Aorta (tissue), 5 donors: Measurements from ENCODE around the gene KRTAP4-8. TPM values are rescaled to one million over a fixed set of nuclear protein-coding genes. Genes with fewer than 3 reads are reported as not detected.

ENCODE experiments used
- ATAC-seq: fragments of 200-7000 bp; cut with Tn5 transposase; one replicate; pipeline ENCODE4 v1.9.1; 2022; ENCODE audit warnings: moderate library complexity; ENCODE audit not compliant: low FRiP score
- DNase-seq, 2 donors: peaks; one replicate each; pipeline ENCODE4 v3.0.0-alpha.2; 2020
- H3K27ac ChIP-seq, 2 donors: one replicate each; pipeline ENCODE4 v1.5.1; 2013; ENCODE audit warnings: low read length in 2 of 2, mild to moderate bottlenecking in 2 of 2, moderate library complexity in 2 of 2, control low read depth in 1 of 2, inconsistent platforms in 1 of 2, low read depth in 1 of 2
- H3K27me3 ChIP-seq, 2 donors: one replicate each; pipeline ENCODE4 v1.6.1; 2013; ENCODE audit warnings: control low read depth in 1 of 2, low read length in 1 of 2, mild to moderate bottlenecking in 1 of 2, moderate library complexity in 1 of 2; ENCODE audit not compliant: insufficient read depth in 2 of 2, control insufficient read depth in 1 of 2
- H3K36me3 ChIP-seq, 2 donors: one replicate each; pipeline ENCODE4 v1.6.1; 2013; ENCODE audit warnings: control low read depth in 1 of 2, low read length in 1 of 2, mild to moderate bottlenecking in 1 of 2; ENCODE audit not compliant: insufficient read depth in 2 of 2, control insufficient read depth in 1 of 2
- H3K4me1 ChIP-seq, 2 donors: one replicate each; pipeline ENCODE4 v1.6.1; 2013; ENCODE audit warnings: low read length in 2 of 2, control low read depth in 1 of 2, mild to moderate bottlenecking in 1 of 2, moderate library complexity in 1 of 2; ENCODE audit not compliant: insufficient read depth in 2 of 2, control insufficient read depth in 1 of 2
- H3K4me3 ChIP-seq, 2 donors: one replicate each; pipeline ENCODE4 v1.5.1; 2013; ENCODE audit warnings: low read length in 2 of 2, control low read depth in 1 of 2, mild to moderate bottlenecking in 1 of 2
- H3K9me3 ChIP-seq: one replicate; pipeline ENCODE4 v1.6.1; 2013; ENCODE audit warnings: mild to moderate bottlenecking, low read length; ENCODE audit not compliant: control insufficient read depth
- WGBS, 2 donors: extraction: QIAGEN DNeasy Blood & Tissue Kit; methylation state at CpG; one replicate each; pipeline ENCODE4 v1.1.7; 2013; 5-methylcytosine and 5-hydroxymethylcytosine counted together
- intact Hi-C, 2 donors: fragments of 100-400 bp; cut with DNase I; formaldehyde crosslinking; loops; one replicate each; pipeline versions ENCODE4 v1.14.2 to v1.15.0; 2022
- polyA plus RNA-seq, 2 donors: library from polyadenylated mRNA; stranded (reverse); fragments of 200-250 nt; gene quantifications; one replicate each; pipeline ENCODE4 v1.2.3, GENCODE V29; 2013
- total RNA-seq, 2 donors: library from RNA; stranded (reverse); fragmentation: NEBNext Ultra II Directional; extraction: Animal tissue kit (Norgen Biotek cat#: 25700); gene quantifications; one replicate each; pipeline ENCODE4 v1.2.1, GENCODE V29; 2021
- donor health status: healthy with polysubstance abuse.
- donor health status: Bipolar disorder and iron deficiency.
- donor health status: DM: no; HTN: no; CAD: no.
- donor health status: DM: no; HTN: no; CAD: no.
- donor health status: DM: yes; HTN: yes; CAD: no.

The KRTAP4-8 gene
- total and polyA plus RNA-seq, 4 donors: not detected

DNA sequence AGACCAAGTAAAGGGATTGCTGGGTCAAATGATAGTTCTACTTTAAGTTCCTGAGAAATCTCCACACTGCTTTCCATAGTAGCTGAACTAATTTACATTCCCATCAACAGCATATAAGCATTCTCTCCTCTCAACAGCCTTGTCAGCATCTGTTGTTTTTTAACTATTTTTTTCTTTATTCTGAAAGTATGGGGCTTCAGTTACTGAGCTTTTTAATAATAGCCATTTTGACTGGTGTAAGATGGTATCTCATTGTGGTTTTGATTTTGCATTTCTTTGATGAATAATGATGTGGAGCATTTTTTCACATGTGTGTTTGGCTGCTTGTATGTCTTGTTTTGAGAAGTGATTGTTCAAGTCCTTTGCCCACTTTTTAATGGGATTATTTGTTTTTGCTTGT lies 45.4 kb downstream of the KRTAP4-8 start:
- no peak overlapping the region for H3K27ac ChIP-seq
- no peak for ATAC-seq
- intact Hi-C loops: no loop called here

DNA sequence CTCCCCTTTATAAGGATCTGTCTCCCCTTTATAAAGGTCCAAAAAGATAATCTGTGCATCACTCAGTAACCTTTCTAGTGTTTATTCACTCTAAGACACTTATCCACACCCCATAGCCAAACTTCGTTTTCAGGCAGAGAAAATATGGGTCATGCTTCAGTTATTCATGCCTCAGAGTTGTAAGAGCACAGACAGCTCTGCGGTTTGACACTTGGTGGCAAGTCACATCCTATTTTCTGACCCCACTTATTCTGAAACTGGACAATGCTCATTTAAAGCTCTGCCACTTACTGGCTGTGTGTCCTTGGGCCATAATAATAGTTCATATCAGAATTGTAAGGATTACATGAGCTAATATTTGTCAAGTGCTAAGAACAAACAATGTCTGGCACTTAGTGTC lies 48.8 kb downstream of the KRTAP4-8 start:
- DNase-seq: no peak
- Histone ChIP-seq H3K4me1 (no peaks in the 10 kb centered on the region), H3K27ac (no peak overlapping the region), H3K36me3 (no peaks in the 10 kb centered on the region), H3K4me3 (no peak overlapping the region), H3K27me3 (no peaks in the 10 kb centered on the region), H3K9me3 (no peaks in the 10 kb centered on the region)
- no peak for ATAC-seq
- intact Hi-C loops: no loop called here
- WGBS, 2 donors: 29 to 35% methylated on average over 2 of the region's 2 CpGs

More for the DNA sequence above, 45.4 kb downstream of the KRTAP4-8 start:
- Histone ChIP-seq H3K4me1 (no peaks in the 10 kb centered on the region), H3K9me3 (no peaks in the 10 kb centered on the region), H3K36me3 (no peaks in the 10 kb centered on the region), H3K4me3 (no peak overlapping the region), H3K27me3 (no peaks in the 10 kb centered on the region)
- no peak for DNase-seq

DNA sequence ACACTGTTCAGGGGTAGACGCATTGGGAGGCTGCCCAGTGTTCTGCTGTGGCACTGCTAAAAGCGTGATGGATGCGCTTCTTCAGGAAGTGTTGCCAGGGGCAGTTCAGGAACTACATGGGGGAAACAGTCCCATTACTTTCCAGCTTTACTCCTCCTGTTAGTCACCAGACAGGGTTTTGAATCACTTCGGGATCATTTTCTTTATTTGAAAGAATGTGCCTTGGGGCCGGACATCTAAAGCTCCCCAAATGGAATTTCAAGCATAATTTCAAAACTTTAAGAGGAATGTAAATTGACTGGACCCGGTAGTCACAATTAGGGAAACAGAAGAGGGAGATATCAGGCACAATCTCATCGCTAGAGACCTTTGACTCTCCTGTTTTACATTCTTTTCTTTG lies 49.5 kb downstream of the KRTAP4-8 start:
- H3K4me1 ChIP-seq: no peaks in the 10 kb centered on the region
- intact Hi-C loops: no loop called here
- WGBS, 2 donors: 45 to 51% methylated on average over 7 of the region's 7 CpGs
- DNase-seq (no peak), ATAC-seq (no peak)
- H3K27ac ChIP-seq: no peak overlapping the region
- H3K36me3 ChIP-seq: no peaks in the 10 kb centered on the region
- no peaks in the 10 kb centered on the region for H3K27me3 ChIP-seq
- H3K4me3 ChIP-seq: no peak overlapping the region
- H3K9me3 ChIP-seq: no peaks in the 10 kb centered on the region

Other genes starting within 250 kb of the KRTAP4-8 start
Only the 30 nearest of the 38 such genes appear.
- gene KRT39, start 131.2 kb downstream of the KRTAP4-8 start, total RNA-seq: not detected
- gene KRT39, start 131.2 kb downstream of the KRTAP4-8 start, polyA plus RNA-seq: not detected
- not detected for gene KRT40, start 113.8 kb downstream of the KRTAP4-8 start, total RNA-seq
- not detected for gene KRT40, start 113.8 kb downstream of the KRTAP4-8 start, polyA plus RNA-seq
- gene KRTAP3-3, start 104.0 kb downstream of the KRTAP4-8 start, total RNA-seq: not detected
- not detected for gene KRTAP3-3, start 104.0 kb downstream of the KRTAP4-8 start, polyA plus RNA-seq
- not detected for gene KRTAP3-2, start 98.2 kb downstream of the KRTAP4-8 start, total RNA-seq
- gene KRTAP3-2, start 98.2 kb downstream of the KRTAP4-8 start, polyA plus RNA-seq: not detected
- not detected for gene KRTAP3-1, start 89.0 kb downstream of the KRTAP4-8 start, total RNA-seq
- gene KRTAP3-1, start 89.0 kb downstream of the KRTAP4-8 start, polyA plus RNA-seq: not detected
- not detected for gene KRTAP1-5, start 70.9 kb downstream of the KRTAP4-8 start, total RNA-seq
- not detected for gene KRTAP1-5, start 70.9 kb downstream of the KRTAP4-8 start, polyA plus RNA-seq
- not detected for gene KRTAP1-4, start 67.9 kb downstream of the KRTAP4-8 start, total RNA-seq
- gene KRTAP1-4, start 67.9 kb downstream of the KRTAP4-8 start, polyA plus RNA-seq: not detected
- gene KRTAP1-3, start 63.3 kb downstream of the KRTAP4-8 start, total RNA-seq: not detected
- not detected for gene KRTAP1-3, start 63.3 kb downstream of the KRTAP4-8 start, polyA plus RNA-seq
- not detected for gene KRTAP1-1, start 56.7 kb downstream of the KRTAP4-8 start, total RNA-seq
- not detected for gene KRTAP1-1, start 56.7 kb downstream of the KRTAP4-8 start, polyA plus RNA-seq
- not detected for gene KRTAP2-1, start 50.8 kb downstream of the KRTAP4-8 start, total RNA-seq
- not detected for gene KRTAP2-1, start 50.8 kb downstream of the KRTAP4-8 start, polyA plus RNA-seq
- not detected for gene KRTAP2-2, start 42.9 kb downstream of the KRTAP4-8 start, total RNA-seq
- not detected for gene KRTAP2-2, start 42.9 kb downstream of the KRTAP4-8 start, polyA plus RNA-seq
- not detected for gene KRTAP2-3, start 38.0 kb downstream of the KRTAP4-8 start, total RNA-seq
- gene KRTAP2-3, start 38.0 kb downstream of the KRTAP4-8 start, polyA plus RNA-seq: not detected
- gene KRTAP2-4, start 32.3 kb downstream of the KRTAP4-8 start, total RNA-seq: not detected
- gene KRTAP2-4, start 32.3 kb downstream of the KRTAP4-8 start, polyA plus RNA-seq: not detected
- gene KRTAP4-7, start 14.0 kb downstream of the KRTAP4-8 start, total RNA-seq: not detected
- gene KRTAP4-7, start 14.0 kb downstream of the KRTAP4-8 start, polyA plus RNA-seq: not detected
- not detected for gene KRTAP4-16, start 4.1 kb upstream of the KRTAP4-8 start, total RNA-seq
- gene KRTAP4-16, start 4.1 kb upstream of the KRTAP4-8 start, polyA plus RNA-seq: not detected
- gene KRTAP4-9, start 7.2 kb upstream of the KRTAP4-8 start, total RNA-seq: not detected
- gene KRTAP4-9, start 7.2 kb upstream of the KRTAP4-8 start, polyA plus RNA-seq: under 1 TPM in 1 of 2 donors, not detected in 1; 0.13 TPM
- not detected for gene KRTAP4-11, start 20.2 kb upstream of the KRTAP4-8 start, total RNA-seq
- gene KRTAP4-11, start 20.2 kb upstream of the KRTAP4-8 start, polyA plus RNA-seq: not detected
- not detected for gene KRTAP4-12, start 26.0 kb upstream of the KRTAP4-8 start, total RNA-seq
- not detected for gene KRTAP4-12, start 26.0 kb upstream of the KRTAP4-8 start, polyA plus RNA-seq
- not detected for gene KRTAP4-6, start 42.4 kb upstream of the KRTAP4-8 start, total RNA-seq
- not detected for gene KRTAP4-6, start 42.4 kb upstream of the KRTAP4-8 start, polyA plus RNA-seq
- not detected for gene KRTAP4-5, start 51.7 kb upstream of the KRTAP4-8 start, total RNA-seq
- not detected for gene KRTAP4-5, start 51.7 kb upstream of the KRTAP4-8 start, polyA plus RNA-seq
- not detected for gene KRTAP4-4, start 62.6 kb upstream of the KRTAP4-8 start, total RNA-seq
- gene KRTAP4-4, start 62.6 kb upstream of the KRTAP4-8 start, polyA plus RNA-seq: not detected
- gene KRTAP4-3, start 70.1 kb upstream of the KRTAP4-8 start, total RNA-seq: not detected
- not detected for gene KRTAP4-3, start 70.1 kb upstream of the KRTAP4-8 start, polyA plus RNA-seq
- not detected for gene KRTAP4-2, start 80.1 kb upstream of the KRTAP4-8 start, total RNA-seq
- gene KRTAP4-2, start 80.1 kb upstream of the KRTAP4-8 start, polyA plus RNA-seq: not detected
- not detected for gene KRTAP4-1, start 86.8 kb upstream of the KRTAP4-8 start, total RNA-seq
- not detected for gene KRTAP4-1, start 86.8 kb upstream of the KRTAP4-8 start, polyA plus RNA-seq
- not detected for gene KRTAP9-1, start 91.7 kb upstream of the KRTAP4-8 start, total RNA-seq
- not detected for gene KRTAP9-1, start 91.7 kb upstream of the KRTAP4-8 start, polyA plus RNA-seq
- not detected for gene KRTAP9-2, start 128.5 kb upstream of the KRTAP4-8 start, total RNA-seq
- gene KRTAP9-2, start 128.5 kb upstream of the KRTAP4-8 start, polyA plus RNA-seq: not detected
- not detected for gene KRTAP9-3, start 134.3 kb upstream of the KRTAP4-8 start, total RNA-seq
- gene KRTAP9-3, start 134.3 kb upstream of the KRTAP4-8 start, polyA plus RNA-seq: not detected
- gene KRTAP9-8, start 139.9 kb upstream of the KRTAP4-8 start, total RNA-seq: not detected
- not detected for gene KRTAP9-8, start 139.9 kb upstream of the KRTAP4-8 start, polyA plus RNA-seq
- not detected for gene KRTAP9-4, start 151.5 kb upstream of the KRTAP4-8 start, total RNA-seq
- under 1 TPM in 1 of 2 donors, not detected in 1; 0.75 TPM for gene KRTAP9-4, start 151.5 kb upstream of the KRTAP4-8 start, polyA plus RNA-seq
- gene KRTAP9-9, start 157.2 kb upstream of the KRTAP4-8 start, total RNA-seq: not detected
- gene KRTAP9-9, start 157.2 kb upstream of the KRTAP4-8 start, polyA plus RNA-seq: not detected